Measurements from ENCODE around the gene CCNL1. TPM values are rescaled to one million over a fixed set of nuclear protein-coding genes. Genes with fewer than 3 reads are reported as not detected.

CCNL1 gene
- total and polyA plus RNA-seq, 2 of the 8 experiments (the other 6 are each of a cell fraction or from before 2014, with no cell fraction given) = 64.5 to 68.6 TPM

GRCh38 chr3:157136647-157137387 is 23.1 kb downstream of the CCNL1 start:
- no peak overlapping the region for H3K56ac ChIP-seq (replicated peaks; ENCODE audit: insufficient read length, low read depth, low read length)
- H2BK15ac ChIP-seq (ENCODE audit: low read length) = no peak overlapping the region
- no peak overlapping the region for H3K23ac ChIP-seq (ENCODE audit: insufficient read length)
- no peak overlapping the region for H3K18ac ChIP-seq (ENCODE audit: extremely low read depth, low read length)
- CTCF ChIA-PET (ENCODE audit: partially characterized antibody) = interaction anchor here (0.6 to 36.5 kb wide), 48 partner anchors 10 to 1143 kb away, joined by 3 to 1014 read pairs (median 4); partner anchors contain the start of genes CCNL1 and TIPARP
- H4K91ac ChIP-seq (replicated peaks; ENCODE audit: insufficient read length, low read length) = no peak overlapping the region
- H3K4ac ChIP-seq (replicated peaks; ENCODE audit: insufficient read length, low read depth, low read length) = no peak overlapping the region
- POLR2A ChIA-PET (ENCODE audit: partially characterized antibody) = interaction anchor here (0.8 to 2.6 kb wide), 5 partner anchors 15 to 463 kb away, joined by 3 to 8 read pairs (median 6); partner anchors contain the start of gene TIPARP
- no peak overlapping the region for H2BK5ac ChIP-seq (ENCODE audit: low read depth, low read length)
- no peaks in the 10 kb centered on the region for H3K79me2 ChIP-seq (ENCODE audit: control insufficient read depth in 1 of 2, insufficient read depth in 2 of 2, low read length in 2 of 2)
- no peak overlapping the region for H3K14ac ChIP-seq (ENCODE audit: insufficient read length)
- H2AFZ ChIP-seq (ENCODE audit: low read length) = no peak overlapping the region
- no peak overlapping the region for H2BK20ac ChIP-seq (ENCODE audit: low read length)
- no peak overlapping the region for H3K4me3 ChIP-seq (ENCODE audit: extremely low read depth in 1 of 4, insufficient read depth in 2 of 4, low read depth in 3 of 4, low read length in 4 of 4)
- H4K20me1 ChIP-seq (replicated peaks in 1 of 2; ENCODE audit: control insufficient read depth in 1 of 2, insufficient read depth in 2 of 2, low read length in 2 of 2) = no peaks in the 10 kb centered on the region
- no peak overlapping the region for H4K8ac ChIP-seq (ENCODE audit: extremely low read depth, insufficient read depth, low read length)
- H2BK120ac ChIP-seq (replicated peaks; ENCODE audit: low read depth, low read length) = no peak overlapping the region
- WGBS, 2 experiments (ENCODE audit: extremely low coverage in 1 of 2, insufficient coverage in 1 of 2, insufficient read length in 1 of 2, insufficient replicate concordance in 2 of 2, low coverage in 1 of 2, low lambda C conversion rate in 2 of 2, missing lambda C conversion rate in 1 of 2) = 69% methylated on average over 6 of the region's 6 CpGs; no CpG with 5 or more reads in 1 of the 2 experiments
- TF ChIP-seq TAF7 (optimal IDR thresholded peaks at IDR 0.05; ENCODE audit: borderline replicate concordance, low read depth, low read length) = no peak
- no peak for TF ChIP-seq ASH2L (IDR thresholded peaks at IDR 0.05; ENCODE audit: low read length)
- no peak for TF ChIP-seq BCL11A (IDR thresholded peaks at IDR 0.05; ENCODE audit: low read depth in 2 of 2, low read length in 2 of 2)
- no peak for TF ChIP-seq SIN3A (conservative IDR thresholded peaks at IDR 0.05 in 1 of 2, IDR thresholded peaks at IDR 0.05 in 1 of 2; ENCODE audit: low read depth in 1 of 2, low read length in 2 of 2)
- TF ChIP-seq KDM5A (IDR thresholded peaks at IDR 0.05; ENCODE audit: low read length) = no peak
- TF ChIP-seq E2F6 (IDR thresholded peaks at IDR 0.05) = no peak
- TF ChIP-seq CBX8 (IDR thresholded peaks at IDR 0.05; ENCODE audit: borderline replicate concordance, low read depth, low read length) = no peak
- TF ChIP-seq MAX (IDR thresholded peaks at IDR 0.05) = no peak
- TF ChIP-seq JUN (IDR thresholded peaks at IDR 0.05; ENCODE audit: low read depth, low read length) = no peak
- no peak for TF ChIP-seq GTF2F1 (IDR thresholded peaks at IDR 0.05; ENCODE audit: borderline replicate concordance, low read depth, low read length)
- no peaks in the 10 kb centered on the region for H3K4me1 ChIP-seq (replicated peaks in 1 of 4; ENCODE audit: control insufficient read depth in 3 of 4, insufficient read depth in 4 of 4, low read length in 3 of 4)
- H3K36me3 ChIP-seq (ENCODE audit: control insufficient read depth in 2 of 4, insufficient read depth in 4 of 4, low read length in 3 of 4) = no peaks in the 10 kb centered on the region
- H4K5ac ChIP-seq (ENCODE audit: insufficient read length, low read depth, low read length) = no peak overlapping the region
- H3K9ac ChIP-seq (replicated peaks in 1 of 4; ENCODE audit: extremely low read depth in 1 of 4, low read depth in 3 of 4, low read length in 3 of 4) = no peak overlapping the region; a peak in 1 of 7 replicates
- H3K9me3 ChIP-seq (ENCODE audit: insufficient read depth in 2 of 2, low read depth in 1 of 2, low read length in 1 of 2) = no peaks in the 10 kb centered on the region
- no peaks in the 10 kb centered on the region; the same call in 1 of the 2 replicates for H3K23me2 ChIP-seq (ENCODE audit: low read depth, low read length)
- H2AK5ac ChIP-seq (ENCODE audit: low read depth, low read length) = no peak overlapping the region; the same call in 1 of the 2 replicates
- DNase-seq (ENCODE audit: low read depth in 1 of 2, low spot score in 2 of 2) = no peak
- no peak for FAIRE-seq
- H3K4me2 ChIP-seq (ENCODE audit: insufficient read depth in 1 of 2, low read depth in 2 of 2, low read length in 2 of 2) = no peak overlapping the region
- peak overlapping the region; percentile 65; the same call in 1 of the 2 replicates for H2BK12ac ChIP-seq (ENCODE audit: low read depth, low read length)
- no peaks in the 10 kb centered on the region for H3K27me3 ChIP-seq (replicated peaks in 1 of 4; ENCODE audit: control insufficient read depth in 3 of 4, extremely low read depth in 1 of 4, insufficient read depth in 3 of 4, low read length in 3 of 4)
- H3K27ac ChIP-seq (ENCODE audit: low read depth, low read length) = no peak overlapping the region
- H3K79me1 ChIP-seq (ENCODE audit: low read depth, low read length) = no peaks in the 10 kb centered on the region
